ENCODE measurements around the gene CCDC54. TPM values are rescaled to one million over a fixed set of nuclear protein-coding genes. Genes with fewer than 3 reads are reported as not detected.
A peak's percentile ranks its signal among the peaks of the same experiment; 100 is the strongest.

CCDC54 gene
- total RNA-seq, 1 experiment from 2014 or later, result not detected

DNA sequence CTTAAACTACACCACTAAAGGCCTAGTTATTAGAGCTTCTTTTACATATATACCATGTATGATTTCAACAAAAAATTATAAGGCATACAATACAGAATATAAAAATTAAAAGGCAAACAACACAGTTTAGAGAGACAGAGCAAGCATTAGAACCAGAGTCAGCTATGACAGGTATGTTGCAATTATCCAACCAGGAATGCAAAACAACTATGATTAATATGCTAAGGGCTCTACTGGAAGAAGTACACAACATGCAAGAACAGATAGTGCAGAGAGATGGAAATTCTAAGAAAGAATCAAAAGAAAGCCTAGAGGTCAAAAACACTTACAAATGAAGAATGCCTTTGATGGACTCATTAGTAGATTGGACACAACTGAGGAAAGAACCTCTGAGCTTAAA is 39.6 kb downstream of the CCDC54 start:
- no peak overlapping the region for H3K27ac Mint-ChIP-seq
- H3K9me3 Mint-ChIP-seq, result no peaks in the 10 kb centered on the region
- ChIA-PET POLR2A (no interaction called here), CTCF (interaction anchor here (1.0 kb wide), 1 partner anchor 128 kb away, joined by 4 read pairs; no protein-coding TSS in a partner anchor)
- H3K4me3 Mint-ChIP-seq, result no peak overlapping the region
- H3K4me1 Mint-ChIP-seq, result peaks cover 2% of the 10 kb centered on the region
- ATAC-seq (no peak), DNase-seq (ENCODE audit: low spot score) (no peak)
- TF ChIP-seq ZNF671 (CRISPR knock-in tag; IDR thresholded peaks at IDR 0.05), result no peak
- TF ChIP-seq KAT7 (CRISPR knock-in tag; IDR thresholded peaks at IDR 0.05; ENCODE audit: borderline replicate concordance), result no peak
- TF ChIP-seq TEAD4 (CRISPR knock-in tag; IDR thresholded peaks at IDR 0.05), result no peak
- TF ChIP-seq, protein P1, sequence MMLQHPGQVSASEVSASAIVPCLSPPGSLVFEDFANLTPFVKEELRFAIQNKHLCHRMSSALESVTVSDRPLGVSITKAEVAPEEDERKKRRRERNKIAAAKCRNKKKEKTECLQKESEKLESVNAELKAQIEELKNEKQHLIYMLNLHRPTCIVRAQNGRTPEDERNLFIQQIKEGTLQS (CRISPR knock-in tag; conservative IDR thresholded peaks at IDR 0.05), result no peak
- TF ChIP-seq TP53 (CRISPR knock-in tag; IDR thresholded peaks at IDR 0.05), result no peak
- TF ChIP-seq, protein P2, sequence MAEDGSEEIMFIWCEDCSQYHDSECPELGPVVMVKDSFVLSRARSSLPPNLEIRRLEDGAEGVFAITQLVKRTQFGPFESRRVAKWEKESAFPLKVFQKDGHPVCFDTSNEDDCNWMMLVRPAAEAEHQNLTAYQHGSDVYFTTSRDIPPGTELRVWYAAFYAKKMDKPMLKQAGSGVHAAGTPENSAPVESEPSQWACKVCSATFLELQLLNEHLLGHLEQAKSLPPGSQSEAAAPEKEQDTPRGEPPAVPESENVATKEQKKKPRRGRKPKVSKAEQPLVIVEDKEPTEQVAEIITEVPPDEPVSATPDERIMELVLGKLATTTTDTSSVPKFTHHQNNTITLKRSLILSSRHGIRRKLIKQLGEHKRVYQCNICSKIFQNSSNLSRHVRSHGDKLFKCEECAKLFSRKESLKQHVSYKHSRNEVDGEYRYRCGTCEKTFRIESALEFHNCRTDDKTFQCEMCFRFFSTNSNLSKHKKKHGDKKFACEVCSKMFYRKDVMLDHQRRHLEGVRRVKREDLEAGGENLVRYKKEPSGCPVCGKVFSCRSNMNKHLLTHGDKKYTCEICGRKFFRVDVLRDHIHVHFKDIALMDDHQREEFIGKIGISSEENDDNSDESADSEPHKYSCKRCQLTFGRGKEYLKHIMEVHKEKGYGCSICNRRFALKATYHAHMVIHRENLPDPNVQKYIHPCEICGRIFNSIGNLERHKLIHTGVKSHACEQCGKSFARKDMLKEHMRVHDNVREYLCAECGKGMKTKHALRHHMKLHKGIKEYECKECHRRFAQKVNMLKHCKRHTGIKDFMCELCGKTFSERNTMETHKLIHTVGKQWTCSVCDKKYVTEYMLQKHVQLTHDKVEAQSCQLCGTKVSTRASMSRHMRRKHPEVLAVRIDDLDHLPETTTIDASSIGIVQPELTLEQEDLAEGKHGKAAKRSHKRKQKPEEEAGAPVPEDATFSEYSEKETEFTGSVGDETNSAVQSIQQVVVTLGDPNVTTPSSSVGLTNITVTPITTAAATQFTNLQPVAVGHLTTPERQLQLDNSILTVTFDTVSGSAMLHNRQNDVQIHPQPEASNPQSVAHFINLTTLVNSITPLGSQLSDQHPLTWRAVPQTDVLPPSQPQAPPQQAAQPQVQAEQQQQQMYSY (CRISPR knock-in tag; IDR thresholded peaks at IDR 0.05), result no peak
- TF ChIP-seq ZNF317 (CRISPR knock-in tag; IDR thresholded peaks at IDR 0.05; ENCODE audit: borderline replicate concordance, low read depth), result no peak
- TF ChIP-seq, protein P3, sequence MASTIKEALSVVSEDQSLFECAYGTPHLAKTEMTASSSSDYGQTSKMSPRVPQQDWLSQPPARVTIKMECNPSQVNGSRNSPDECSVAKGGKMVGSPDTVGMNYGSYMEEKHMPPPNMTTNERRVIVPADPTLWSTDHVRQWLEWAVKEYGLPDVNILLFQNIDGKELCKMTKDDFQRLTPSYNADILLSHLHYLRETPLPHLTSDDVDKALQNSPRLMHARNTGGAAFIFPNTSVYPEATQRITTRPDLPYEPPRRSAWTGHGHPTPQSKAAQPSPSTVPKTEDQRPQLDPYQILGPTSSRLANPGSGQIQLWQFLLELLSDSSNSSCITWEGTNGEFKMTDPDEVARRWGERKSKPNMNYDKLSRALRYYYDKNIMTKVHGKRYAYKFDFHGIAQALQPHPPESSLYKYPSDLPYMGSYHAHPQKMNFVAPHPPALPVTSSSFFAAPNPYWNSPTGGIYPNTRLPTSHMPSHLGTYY (CRISPR knock-in tag; IDR thresholded peaks at IDR 0.05), result no peak
- no peak for TF ChIP-seq CBFB (CRISPR knock-in tag; IDR thresholded peaks at IDR 0.05; ENCODE audit: low read depth)
- TF ChIP-seq, protein P4, sequence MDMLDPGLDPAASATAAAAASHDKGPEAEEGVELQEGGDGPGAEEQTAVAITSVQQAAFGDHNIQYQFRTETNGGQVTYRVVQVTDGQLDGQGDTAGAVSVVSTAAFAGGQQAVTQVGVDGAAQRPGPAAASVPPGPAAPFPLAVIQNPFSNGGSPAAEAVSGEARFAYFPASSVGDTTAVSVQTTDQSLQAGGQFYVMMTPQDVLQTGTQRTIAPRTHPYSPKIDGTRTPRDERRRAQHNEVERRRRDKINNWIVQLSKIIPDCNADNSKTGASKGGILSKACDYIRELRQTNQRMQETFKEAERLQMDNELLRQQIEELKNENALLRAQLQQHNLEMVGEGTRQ (CRISPR knock-in tag; IDR thresholded peaks at IDR 0.05), result no peak
- TF ChIP-seq, protein P5, sequence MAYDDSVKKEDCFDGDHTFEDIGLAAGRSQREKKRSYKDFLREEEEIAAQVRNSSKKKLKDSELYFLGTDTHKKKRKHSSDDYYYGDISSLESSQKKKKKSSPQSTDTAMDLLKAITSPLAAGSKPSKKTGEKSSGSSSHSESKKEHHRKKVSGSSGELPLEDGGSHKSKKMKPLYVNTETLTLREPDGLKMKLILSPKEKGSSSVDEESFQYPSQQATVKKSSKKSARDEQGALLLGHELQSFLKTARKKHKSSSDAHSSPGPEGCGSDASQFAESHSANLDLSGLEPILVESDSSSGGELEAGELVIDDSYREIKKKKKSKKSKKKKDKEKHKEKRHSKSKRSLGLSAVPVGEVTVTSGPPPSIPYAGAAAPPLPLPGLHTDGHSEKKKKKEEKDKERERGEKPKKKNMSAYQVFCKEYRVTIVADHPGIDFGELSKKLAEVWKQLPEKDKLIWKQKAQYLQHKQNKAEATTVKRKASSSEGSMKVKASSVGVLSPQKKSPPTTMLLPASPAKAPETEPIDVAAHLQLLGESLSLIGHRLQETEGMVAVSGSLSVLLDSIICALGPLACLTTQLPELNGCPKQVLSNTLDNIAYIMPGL (CRISPR knock-in tag; IDR thresholded peaks at IDR 0.05), result no peak
- no peak for TF ChIP-seq GRHL2 (CRISPR knock-in tag; IDR thresholded peaks at IDR 0.05; ENCODE audit: insufficient replicate concordance, severe bottlenecking)
- TF ChIP-seq MXD4 (CRISPR knock-in tag; IDR thresholded peaks at IDR 0.05; ENCODE audit: borderline replicate concordance), result no peak
- H3K36me3 Mint-ChIP-seq, result no peaks in the 10 kb centered on the region
- no peaks in the 10 kb centered on the region for H3K27me3 Mint-ChIP-seq (ENCODE audit: low read depth)

DNA sequence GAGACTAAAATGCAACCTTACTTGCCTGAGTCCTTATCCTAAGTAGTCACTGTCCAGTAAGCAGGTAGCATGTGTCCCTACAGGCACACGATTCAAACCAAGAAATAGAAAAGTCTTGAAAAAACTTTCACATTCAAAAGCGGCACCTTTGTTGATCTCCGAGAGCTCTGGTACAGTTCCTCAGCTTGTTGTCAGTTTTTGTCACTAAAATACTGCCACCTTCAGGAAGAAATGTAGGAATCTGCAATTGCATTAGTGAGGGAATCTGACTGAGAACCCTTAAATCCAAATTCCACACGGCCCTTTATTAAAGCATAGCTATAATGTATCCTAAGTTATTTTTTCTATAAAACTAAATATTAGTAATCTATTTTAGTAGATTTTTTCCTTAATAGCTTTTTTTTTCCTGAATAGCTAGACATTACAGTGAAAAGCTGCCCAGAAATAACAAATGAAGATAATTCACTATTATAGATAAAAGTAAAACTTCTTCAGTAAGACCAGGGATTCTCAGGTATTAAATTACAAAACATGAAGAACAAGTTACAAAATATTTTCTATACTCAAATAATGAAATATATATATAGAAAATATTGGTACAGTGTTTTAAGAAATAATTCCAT is 44.0 kb downstream of the CCDC54 start:
- CTCF ChIA-PET, result interaction anchor here (0.5 to 2.8 kb wide), 57 partner anchors 9 to 1842 kb away, joined by 3 to 52 read pairs (median 4); no protein-coding TSS in a partner anchor
- ATAC-seq, result peak; percentile 72
- DNase-seq (ENCODE audit: low spot score), result no peak
- peak overlapping the region; percentile 49; the same call in 1 of the 2 replicates for H3K4me3 Mint-ChIP-seq
- H3K27ac Mint-ChIP-seq, result peak overlapping the region; percentile 94; the same call in 1 of the 2 replicates
- peaks cover 2% of the 10 kb centered on the region for H3K4me1 Mint-ChIP-seq
- no peaks in the 10 kb centered on the region for H3K36me3 Mint-ChIP-seq
- POLR2A ChIA-PET, result interaction anchor here (1.0 kb wide), 1 partner anchor 8 kb away, joined by 5 read pairs; no protein-coding TSS in a partner anchor
- H3K27me3 Mint-ChIP-seq (ENCODE audit: low read depth), result no peaks in the 10 kb centered on the region
- H3K9me3 Mint-ChIP-seq, result no peaks in the 10 kb centered on the region
- peak; percentile 24; the same call in 1 of the 2 replicates for TF ChIP-seq TEAD1 (CRISPR knock-in tag; IDR thresholded peaks at IDR 0.05)
- TF ChIP-seq, protein P6, sequence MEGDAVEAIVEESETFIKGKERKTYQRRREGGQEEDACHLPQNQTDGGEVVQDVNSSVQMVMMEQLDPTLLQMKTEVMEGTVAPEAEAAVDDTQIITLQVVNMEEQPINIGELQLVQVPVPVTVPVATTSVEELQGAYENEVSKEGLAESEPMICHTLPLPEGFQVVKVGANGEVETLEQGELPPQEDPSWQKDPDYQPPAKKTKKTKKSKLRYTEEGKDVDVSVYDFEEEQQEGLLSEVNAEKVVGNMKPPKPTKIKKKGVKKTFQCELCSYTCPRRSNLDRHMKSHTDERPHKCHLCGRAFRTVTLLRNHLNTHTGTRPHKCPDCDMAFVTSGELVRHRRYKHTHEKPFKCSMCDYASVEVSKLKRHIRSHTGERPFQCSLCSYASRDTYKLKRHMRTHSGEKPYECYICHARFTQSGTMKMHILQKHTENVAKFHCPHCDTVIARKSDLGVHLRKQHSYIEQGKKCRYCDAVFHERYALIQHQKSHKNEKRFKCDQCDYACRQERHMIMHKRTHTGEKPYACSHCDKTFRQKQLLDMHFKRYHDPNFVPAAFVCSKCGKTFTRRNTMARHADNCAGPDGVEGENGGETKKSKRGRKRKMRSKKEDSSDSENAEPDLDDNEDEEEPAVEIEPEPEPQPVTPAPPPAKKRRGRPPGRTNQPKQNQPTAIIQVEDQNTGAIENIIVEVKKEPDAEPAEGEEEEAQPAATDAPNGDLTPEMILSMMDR (IDR thresholded peaks at IDR 0.05), result peak; percentile 38
- TF ChIP-seq FOXK1 (CRISPR knock-in tag; IDR thresholded peaks at IDR 0.05), result no peak
